HG03045 (cell line): ENCODE measurements around the gene WDR83.
"Not testable (repeated sequence)": the region's sequence is repeated elsewhere in the genome, so short reads cannot be mapped to it uniquely, and the experiment has no call there.

Experiments
- ATAC-seq: cut with Tn5 transposase; IDR thresholded peaks from one replicate; pipeline ENCODE4 v1.9.1; 2021; ENCODE audit warnings: mild to moderate bottlenecking, moderate library complexity; ENCODE audit not compliant: unreplicated experiment

WDR83 gene

GRCh38 chr19:12666265-12667048 lies at the start of gene WDR83, which contains the start of gene MAN2B1:
WDR83 (plus strand) TSS chr19:12666807; CDS start chr19:12669791, 2,984 bp downstream.
MAN2B1 (minus strand) TSS chr19:12666742; CDS start chr19:12666701, 41 bp downstream.
- ATAC-seq: peak; percentile 43

- no peak for ATAC-seq
These were observed 49.0 kb upstream of the WDR83 start for GRCh38 chr19:12617646-12618045.

- not testable (repeated sequence) for ATAC-seq
These were observed 45.2 kb upstream of the WDR83 start for GRCh38 chr19:12621253-12622024.

GRCh38 chr19:12623361-12624031 lies 43.1 kb upstream of the WDR83 start:
- ATAC-seq: no peak

- ATAC-seq: no peak
These were observed 39.6 kb upstream of the WDR83 start for GRCh38 chr19:12626958-12627357.

- no peak for ATAC-seq
These were observed 38.3 kb upstream of the WDR83 start for GRCh38 chr19:12628040-12629022.

GRCh38 chr19:12629215-12629614 lies 37.4 kb upstream of the WDR83 start:
- ATAC-seq: no peak

- no peak for ATAC-seq
These were observed 30.0 kb upstream of the WDR83 start for GRCh38 chr19:12636631-12637030.

- no peak for ATAC-seq
These were observed 27.9 kb upstream of the WDR83 start for GRCh38 chr19:12638611-12639182.

- ATAC-seq: peak; percentile 46
These were observed 26.6 kb upstream of the WDR83 start for GRCh38 chr19:12639901-12640613.

- ATAC-seq: no peak
These were observed 25.2 kb upstream of the WDR83 start for GRCh38 chr19:12641456-12641855.

- no peak for ATAC-seq
These were observed 24.1 kb upstream of the WDR83 start for GRCh38 chr19:12642506-12642905.

GRCh38 chr19:12643716-12644115 lies 22.9 kb upstream of the WDR83 start:
- not testable (repeated sequence) for ATAC-seq

- ATAC-seq: no peak
These were observed 20.1 kb upstream of the WDR83 start for GRCh38 chr19:12646551-12646950.

- ATAC-seq: no peak
These were observed 19.6 kb upstream of the WDR83 start for GRCh38 chr19:12647047-12647446.

- ATAC-seq: no peak
These were observed 19.0 kb upstream of the WDR83 start for GRCh38 chr19:12647490-12648071.

GRCh38 chr19:12648088-12648487 lies 18.5 kb upstream of the WDR83 start:
- ATAC-seq: no peak

- no peak for ATAC-seq
These were observed 16.7 kb upstream of the WDR83 start for GRCh38 chr19:12649941-12650340.

- ATAC-seq: no peak
These were observed 14.4 kb upstream of the WDR83 start for GRCh38 chr19:12652219-12652618.
